ENCODE measurements around the gene HIRA. TPM values are rescaled to one million over a fixed set of nuclear protein-coding genes. Genes with fewer than 3 reads are reported as not detected.

HIRA gene
- total and polyA plus RNA-seq, 2 of the 8 experiments (the other 6 are each of a cell fraction or from before 2014, with no cell fraction given), result 34.9 to 67.2 TPM

DNA sequence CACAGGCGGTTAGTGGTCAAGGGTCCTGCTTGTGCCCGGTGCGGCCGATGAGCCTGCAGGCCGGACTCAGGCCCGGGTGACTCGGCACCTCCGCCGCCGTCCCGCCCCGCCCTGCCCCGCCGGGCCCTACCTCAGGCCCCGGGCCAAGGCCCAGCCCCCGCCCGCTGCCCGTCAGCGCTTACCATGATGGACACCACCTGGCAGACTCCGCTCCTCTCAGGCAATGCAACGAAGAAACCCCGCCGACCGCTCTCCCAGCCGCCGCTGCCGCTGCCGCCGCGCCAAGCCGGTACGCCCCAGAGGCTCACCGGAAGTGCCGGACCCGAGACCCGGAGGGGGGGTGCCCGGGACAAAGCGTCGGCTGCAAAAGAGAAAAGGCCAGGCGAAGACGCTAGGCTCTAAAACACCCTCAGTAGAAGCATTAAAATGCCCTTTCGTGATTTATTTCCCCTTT, 47.4 kb upstream of the HIRA start, which contains the start of gene UFD1 (continued):
- TF ChIP-seq FOSL1 (IDR thresholded peaks at IDR 0.05; ENCODE audit: insufficient read depth, low read depth, low read length) (no peak), KDM5A (IDR thresholded peaks at IDR 0.05; ENCODE audit: low read length) (no peak), TAF7 (optimal IDR thresholded peaks at IDR 0.05; ENCODE audit: borderline replicate concordance, low read depth, low read length) (peak; percentile 58), SUZ12 (IDR thresholded peaks at IDR 0.05; ENCODE audit: low read length) (no peak), RFX5 (IDR thresholded peaks at IDR 0.05; ENCODE audit: borderline replicate concordance, low read depth, low read length) (no peak), SRF (IDR thresholded peaks at IDR 0.05; ENCODE audit: low read depth, low read length) (no peak), GABPA (IDR thresholded peaks at IDR 0.05; ENCODE audit: borderline replicate concordance, insufficient read depth, low read length) (no peak), CEBPB (IDR thresholded peaks at IDR 0.05; ENCODE audit: low read depth, low read length) (no peak), POU5F1 (IDR thresholded peaks at IDR 0.05; ENCODE audit: low read depth, low read length) (no peak), KDM1A (IDR thresholded peaks at IDR 0.05; ENCODE audit: borderline replicate concordance, low read length) (no peak), PHF8 (conservative IDR thresholded peaks at IDR 0.05; ENCODE audit: low read depth, low read length) (peak; percentile 51; the same call in 1 of the 2 replicates), RAD21 (IDR thresholded peaks at IDR 0.05 in 1 of 2, conservative IDR thresholded peaks at IDR 0.05 in 1 of 2; ENCODE audit: low read depth in 2 of 2, low read length in 2 of 2) (no peak), BACH1 (IDR thresholded peaks at IDR 0.05; ENCODE audit: low read length) (no peak), JUND (IDR thresholded peaks at IDR 0.05; ENCODE audit: low read length) (peak; percentile 98), GTF2F1 (IDR thresholded peaks at IDR 0.05; ENCODE audit: borderline replicate concordance, low read depth, low read length) (no peak), CHD1 (IDR thresholded peaks at IDR 0.05; ENCODE audit: low read depth, low read length) (peak; percentile 95), SAP30 (IDR thresholded peaks at IDR 0.05; ENCODE audit: insufficient read depth, insufficient replicate concordance, low read length) (no peak), TBP (IDR thresholded peaks at IDR 0.05; ENCODE audit: low read depth, low read length) (peak; percentile 75; the same call in 1 of the 2 replicates), ASH2L (IDR thresholded peaks at IDR 0.05; ENCODE audit: low read length) (peak; percentile 46), CBX8 (IDR thresholded peaks at IDR 0.05; ENCODE audit: borderline replicate concordance, low read depth, low read length) (no peak), JUN (IDR thresholded peaks at IDR 0.05; ENCODE audit: low read depth, low read length) (no peak), POLR2AphosphoS5 (IDR thresholded peaks at IDR 0.05; ENCODE audit: low read depth, low read length) (no peak; the same call in 1 of the 2 replicates), EZH2 (IDR thresholded peaks at IDR 0.05; ENCODE audit: low read depth, low read length, severe bottlenecking) (no peak), TEAD4 (IDR thresholded peaks at IDR 0.05; ENCODE audit: low read depth, low read length) (no peak), BCL11A (IDR thresholded peaks at IDR 0.05; ENCODE audit: low read depth in 2 of 2, low read length in 2 of 2) (no peak)
- TF ChIP-seq, protein P1, sequence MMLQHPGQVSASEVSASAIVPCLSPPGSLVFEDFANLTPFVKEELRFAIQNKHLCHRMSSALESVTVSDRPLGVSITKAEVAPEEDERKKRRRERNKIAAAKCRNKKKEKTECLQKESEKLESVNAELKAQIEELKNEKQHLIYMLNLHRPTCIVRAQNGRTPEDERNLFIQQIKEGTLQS (IDR thresholded peaks at IDR 0.05; ENCODE audit: insufficient read depth, low read depth, low read length), result no peak
